GM19240 (cell line): ENCODE data around the gene SULT1B1.

Experiments used
- DNase-seq: peaks from one replicate; pipeline ENCODE4 v3.0.0; 2011; ENCODE audit warnings: low spot score; ENCODE audit not compliant: insufficient read length

SULT1B1 gene

GRCh38 chr4:69749771-69750170 lies 10.6 kb downstream of the SULT1B1 start:
- DNase-seq = no peak

GRCh38 chr4:69748173-69748572 lies 12.2 kb downstream of the SULT1B1 start:
- no peak for DNase-seq

- DNase-seq = no peak
Measured at GRCh38 chr4:69744157-69744478, 16.3 kb downstream of the SULT1B1 start.

- DNase-seq = no peak
Measured at GRCh38 chr4:69743476-69744156, 16.8 kb downstream of the SULT1B1 start.

GRCh38 chr4:69742596-69742995 lies 17.8 kb downstream of the SULT1B1 start:
- no peak for DNase-seq

GRCh38 chr4:69738872-69739271 lies 21.5 kb downstream of the SULT1B1 start:
- DNase-seq = no peak

- DNase-seq = no peak
Measured at GRCh38 chr4:69735119-69735518, 25.3 kb downstream of the SULT1B1 start.

- no peak for DNase-seq
Measured at GRCh38 chr4:69731847-69732246, 28.6 kb downstream of the SULT1B1 start.

- DNase-seq = no peak
Measured at GRCh38 chr4:69731241-69731640, 29.2 kb downstream of the SULT1B1 start.

GRCh38 chr4:69730002-69730401 lies 30.4 kb downstream of the SULT1B1 start:
- DNase-seq = no peak

- no peak for DNase-seq
Measured at GRCh38 chr4:69727926-69728325, 32.5 kb downstream of the SULT1B1 start.

GRCh38 chr4:69727426-69727825 lies 33.0 kb downstream of the SULT1B1 start:
- DNase-seq = no peak

- DNase-seq = no peak
Measured at GRCh38 chr4:69726971-69727370, 33.4 kb downstream of the SULT1B1 start.

- no peak for DNase-seq
Measured at GRCh38 chr4:69718396-69719271, 41.8 kb downstream of the SULT1B1 start.

GRCh38 chr4:69717778-69718177 lies 42.6 kb downstream of the SULT1B1 start:
- no peak for DNase-seq

GRCh38 chr4:69716654-69717053 lies 43.8 kb downstream of the SULT1B1 start:
- DNase-seq = no peak

GRCh38 chr4:69714086-69714485 lies 46.3 kb downstream of the SULT1B1 start:
- DNase-seq = no peak

GRCh38 chr4:69713593-69713992 lies 46.8 kb downstream of the SULT1B1 start:
- no peak for DNase-seq

GRCh38 chr4:69710580-69710979 lies 49.8 kb downstream of the SULT1B1 start:
- DNase-seq = no peak

- no peak for DNase-seq
Measured at GRCh38 chr4:69708211-69708610, 52.2 kb downstream of the SULT1B1 start.

GRCh38 chr4:69707807-69708206 lies 52.6 kb downstream of the SULT1B1 start:
- no peak for DNase-seq

- DNase-seq = no peak
Measured at GRCh38 chr4:69702201-69702600, 58.2 kb downstream of the SULT1B1 start.

GRCh38 chr4:69701696-69702095 lies 58.7 kb downstream of the SULT1B1 start:
- no peak for DNase-seq
